Liver (tissue), 9 donors: ENCODE results near the gene DCDC1. TPM values are rescaled to one million over a fixed set of nuclear protein-coding genes. Genes with fewer than 3 reads are reported as not detected.

ENCODE experiments used
- DNase-seq: peaks from one replicate; pipeline ENCODE4 v3.0.0-alpha.2; 2017; ENCODE audit warnings: low spot score
- H3K27ac ChIP-seq, 2 donors: one replicate each; pipeline ENCODE4 v1.7.0; 2013; ENCODE audit warnings: inconsistent platforms in 2 of 2, low read length in 2 of 2, control low read depth in 1 of 2, low read depth in 1 of 2, mild to moderate bottlenecking in 1 of 2
- H3K27me3 ChIP-seq, 4 donors: one replicate each; pipeline versions ENCODE4 v1.6.1 to v1.7.0; 2013; ENCODE audit warnings: low read length in 3 of 4, inconsistent platforms in 1 of 4, mild to moderate bottlenecking in 1 of 4, moderate library complexity in 1 of 4; ENCODE audit not compliant: control insufficient read depth in 4 of 4, insufficient read depth in 4 of 4
- H3K36me3 ChIP-seq, 4 donors: one replicate each; pipeline versions ENCODE4 v1.6.1 to v1.7.0; 2013; ENCODE audit warnings: low read length in 3 of 4, mild to moderate bottlenecking in 3 of 4, low read depth in 1 of 4, moderate library complexity in 1 of 4; ENCODE audit not compliant: control insufficient read depth in 4 of 4, insufficient read depth in 3 of 4
- H3K4me1 ChIP-seq, 4 donors: one replicate each; pipeline versions ENCODE4 v1.6.1 to v1.7.0; 2013; ENCODE audit warnings: low read length in 3 of 4, mild to moderate bottlenecking in 3 of 4, moderate library complexity in 1 of 4; ENCODE audit not compliant: control insufficient read depth in 4 of 4, insufficient read depth in 4 of 4
- H3K4me3 ChIP-seq, 3 donors: one replicate each; pipeline versions ENCODE4 v1.6.1 to v1.7.0; 2013; ENCODE audit warnings: low read length in 3 of 3, control low read depth in 1 of 3, low read depth in 1 of 3, mild to moderate bottlenecking in 1 of 3
- H3K9ac ChIP-seq, 2 donors: one replicate each; pipeline ENCODE4 v1.7.0; 2013; ENCODE audit warnings: low read length in 2 of 2, mild to moderate bottlenecking in 2 of 2, moderate library complexity in 2 of 2, control low read depth in 1 of 2, low read depth in 1 of 2
- H3K9me3 ChIP-seq, 4 donors: one replicate each; pipeline versions ENCODE4 v1.6.1 to v1.7.0; 2013; ENCODE audit warnings: low read length in 3 of 4; ENCODE audit not compliant: control insufficient read depth in 4 of 4
- ATF3 ChIP-seq: IDR thresholded peaks from 2 replicates; pipeline ENCODE4 v1.6.1; 2016; ENCODE audit warnings: antibody characterized with exemption
- CTCF ChIP-seq: fragments of 150-350 bp; IDR thresholded peaks from 2 replicates; pipeline ENCODE4 v1.5.1; 2017; ENCODE audit warnings: improper control_type of control experiment, low read depth, low read length; ENCODE audit not compliant: missing input control
- FOXA1 ChIP-seq: IDR thresholded peaks from 2 replicates; pipeline ENCODE4 v1.6.1; 2016; ENCODE audit warnings: antibody characterized with exemption
- FOXA2 ChIP-seq: IDR thresholded peaks from 2 replicates; pipeline ENCODE4 v1.6.1; 2016; ENCODE audit warnings: antibody characterized with exemption
- GABPA ChIP-seq, 2 donors: IDR thresholded peaks in 1 of 2; conservative IDR thresholded peaks in 1 of 2; 2 replicates each; pipeline ENCODE4 v1.6.1; 2016; ENCODE audit warnings: antibody characterized with exemption in 2 of 2, mild to moderate bottlenecking in 1 of 2, moderate library complexity in 1 of 2
- HNF4A ChIP-seq, 2 donors: conservative IDR thresholded peaks; 2 replicates each; pipeline ENCODE4 v1.6.1; 2016; ENCODE audit warnings: antibody characterized with exemption in 2 of 2, mild to moderate bottlenecking in 2 of 2
- HNF4G ChIP-seq: IDR thresholded peaks from 2 replicates; pipeline ENCODE4 v1.6.1; 2016; ENCODE audit warnings: antibody characterized with exemption
- JUND ChIP-seq, 2 donors: IDR thresholded peaks; 2 replicates each; pipeline ENCODE4 v1.6.1; 2016; ENCODE audit warnings: antibody characterized with exemption in 2 of 2
- MAX ChIP-seq: IDR thresholded peaks from 2 replicates; pipeline ENCODE4 v1.6.1; 2016; ENCODE audit warnings: antibody characterized with exemption
- NR2F2 ChIP-seq: IDR thresholded peaks from 2 replicates; pipeline ENCODE4 v1.6.1; 2016; ENCODE audit warnings: antibody characterized with exemption
- RAD21 ChIP-seq, 2 donors: IDR thresholded peaks; 2 replicates each; pipeline ENCODE4 v1.6.1; 2016; ENCODE audit warnings: antibody characterized with exemption in 2 of 2, mild to moderate bottlenecking in 2 of 2
- REST ChIP-seq: IDR thresholded peaks from 2 replicates; pipeline ENCODE4 v1.6.1; 2016; ENCODE audit warnings: antibody characterized with exemption, mild to moderate bottlenecking
- RXRA ChIP-seq, 2 donors: IDR thresholded peaks; 2 replicates each; pipeline ENCODE4 v1.6.1; 2017 to 2018; ENCODE audit warnings: antibody characterized with exemption in 2 of 2, mild to moderate bottlenecking in 1 of 2
- SP1 ChIP-seq: IDR thresholded peaks from 2 replicates; pipeline ENCODE4 v1.6.1; 2018; ENCODE audit warnings: antibody characterized with exemption, mild to moderate bottlenecking
- TAF1 ChIP-seq: conservative IDR thresholded peaks from 2 replicates; pipeline ENCODE4 v1.6.1; 2016; ENCODE audit warnings: antibody characterized with exemption, mild to moderate bottlenecking
- YY1 ChIP-seq: IDR thresholded peaks from 2 replicates; pipeline ENCODE4 v1.6.1; 2016; ENCODE audit warnings: antibody characterized with exemption, mild to moderate bottlenecking
- ZBTB33 ChIP-seq: IDR thresholded peaks from 2 replicates; pipeline ENCODE4 v1.6.1; 2016; ENCODE audit warnings: antibody characterized with exemption
- WGBS: extraction: QIAGEN DNeasy Blood & Tissue Kit; methylation state at CpG from one replicate; pipeline ENCODE4 v1.1.7; 2013; 5-methylcytosine and 5-hydroxymethylcytosine counted together
- polyA plus RNA-seq, 2 donors: library from polyadenylated mRNA; stranded (reverse) in 1 of 2; unstranded in 1 of 2; fragments of 200-250 nt in 1 of 2; fragments of >200 nt in 1 of 2; fragmentation: Nextera tagmentation in 1 of 2; extraction: Ambion mirVana in 1 of 2; gene quantifications; one replicate each; pipeline versions ENCODE4 v1.2.1 to v1.2.3, GENCODE V29; 2013 to 2015
- total RNA-seq, 2 donors: library from RNA; depleted of rRNA; stranded (reverse); fragments of >200 nt; gene quantifications; one replicate each; pipeline ENCODE4 v1.2.3, GENCODE V29; 2014
- donor health status: healthy.
- donor health status: healthy.
- donor health status: healthy.
- donor health status: healthy.
- donor health status: healthy.

DCDC1 gene
- total and polyA plus RNA-seq, 4 donors = 0.38 to 3.5 (median 2.0) TPM

GRCh38 chr11:31141789-31142188 is 227.8 kb downstream of the DCDC1 start:
- no peak overlapping the region for H3K27ac ChIP-seq
- H3K4me1 ChIP-seq = no peaks in the 10 kb centered on the region
- H3K9ac ChIP-seq = no peak overlapping the region
- 49% methylated on average over 6 of the region's 6 CpGs for WGBS
- no peak overlapping the region for H3K4me3 ChIP-seq
- no peak for TF ChIP-seq FOXA2
- TF ChIP-seq ZBTB33 = no peak
- no peak for TF ChIP-seq SP1
- TF ChIP-seq TAF1 = no peak
- no peak for TF ChIP-seq CTCF
- no peak for TF ChIP-seq YY1
- no peak for TF ChIP-seq NR2F2
- no peak for TF ChIP-seq MAX
- no peak for TF ChIP-seq RAD21 (IDR thresholded peaks at IDR 0.05)
- TF ChIP-seq FOXA1 = no peak
- DNase-seq = no peak
- H3K27me3 ChIP-seq = no peaks in the 10 kb centered on the region
- no peaks in the 10 kb centered on the region for H3K36me3 ChIP-seq
- no peaks in the 10 kb centered on the region for H3K9me3 ChIP-seq

- no peak for DNase-seq
- Histone ChIP-seq H3K27me3 (no peaks in the 10 kb centered on the region), H3K4me1 (no peaks in the 10 kb centered on the region), H3K9ac (no peak overlapping the region), H3K36me3 (no peaks in the 10 kb centered on the region), H3K27ac (no peak overlapping the region), H3K4me3 (no peak overlapping the region), H3K9me3 (no peaks in the 10 kb centered on the region)
- TF ChIP-seq GABPA (IDR thresholded peaks at IDR 0.05 in 1 of 2, conservative IDR thresholded peaks at IDR 0.05 in 1 of 2) (no peak), RXRA (IDR thresholded peaks at IDR 0.05) (no peak), FOXA1 (no peak), REST (no peak), MAX (no peak), HNF4G (no peak), RAD21 (IDR thresholded peaks at IDR 0.05) (no peak), SP1 (no peak), JUND (IDR thresholded peaks at IDR 0.05) (no peak), HNF4A (conservative IDR thresholded peaks at IDR 0.05) (no peak), FOXA2 (no peak), TAF1 (no peak), CTCF (no peak), ATF3 (no peak), NR2F2 (no peak)
- WGBS = 65% methylated on average over 4 of the region's 4 CpGs
Measured at GRCh38 chr11:31139479-31139878, 230.1 kb downstream of the DCDC1 start.
